ENCODE measurements around the gene OR4D9. TPM values are rescaled to one million over a fixed set of nuclear protein-coding genes. Genes with fewer than 3 reads are reported as not detected.
A peak's percentile ranks its signal among the peaks of the same experiment; 100 is the strongest.
"Not testable (repeated sequence)": the region's sequence is repeated elsewhere in the genome, so short reads cannot be mapped to it uniquely, and the experiment has no call there.

Gene OR4D9
- total RNA-seq, 1 donor from 2014 or later: not detected

DNA sequence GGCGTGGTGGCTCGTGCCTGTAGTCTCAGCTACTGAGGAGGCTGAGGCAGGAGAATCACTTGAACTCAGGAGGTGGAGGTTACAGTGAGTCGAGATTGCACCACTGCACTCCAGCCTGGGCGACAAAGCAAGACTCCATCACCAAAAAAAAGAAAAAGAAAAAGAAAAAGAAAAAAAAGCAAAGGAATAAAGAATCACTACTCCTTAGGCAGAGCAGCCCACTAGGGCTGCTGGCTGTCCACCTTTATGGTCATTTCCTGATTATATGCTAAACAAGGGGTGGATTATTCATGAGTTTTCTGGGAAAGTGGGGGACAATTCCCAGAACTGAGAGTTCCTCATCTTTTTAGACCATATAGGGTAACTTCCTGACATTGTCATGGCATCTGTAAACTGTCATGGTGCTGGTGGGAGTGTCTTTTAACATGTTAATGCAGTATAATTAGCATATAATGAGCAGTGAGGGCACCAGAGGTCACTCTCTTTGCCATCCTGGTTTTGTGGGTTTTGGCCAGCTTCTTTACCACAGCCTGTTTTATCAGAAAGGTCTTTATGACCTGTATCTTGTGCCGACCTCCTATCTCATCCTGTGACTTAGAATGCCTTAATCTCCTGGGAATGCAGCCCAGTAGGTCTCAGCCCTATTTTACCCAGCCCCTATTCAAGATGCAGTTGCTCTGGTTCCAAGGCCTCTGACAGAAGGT is 36.4 kb downstream of the OR4D9 start:
- ATAC-seq; intact Hi-C loops (cut with DNase I); DNase-seq (ENCODE audit: missing footprints): not testable (repeated sequence)

GRCh38 chr11:59548309-59548656 is 36.9 kb downstream of the OR4D9 start:
- ATAC-seq (no peak), DNase-seq (ENCODE audit: missing footprints) (no peak)
- intact Hi-C loops (cut with DNase I): no loop called here

DNA sequence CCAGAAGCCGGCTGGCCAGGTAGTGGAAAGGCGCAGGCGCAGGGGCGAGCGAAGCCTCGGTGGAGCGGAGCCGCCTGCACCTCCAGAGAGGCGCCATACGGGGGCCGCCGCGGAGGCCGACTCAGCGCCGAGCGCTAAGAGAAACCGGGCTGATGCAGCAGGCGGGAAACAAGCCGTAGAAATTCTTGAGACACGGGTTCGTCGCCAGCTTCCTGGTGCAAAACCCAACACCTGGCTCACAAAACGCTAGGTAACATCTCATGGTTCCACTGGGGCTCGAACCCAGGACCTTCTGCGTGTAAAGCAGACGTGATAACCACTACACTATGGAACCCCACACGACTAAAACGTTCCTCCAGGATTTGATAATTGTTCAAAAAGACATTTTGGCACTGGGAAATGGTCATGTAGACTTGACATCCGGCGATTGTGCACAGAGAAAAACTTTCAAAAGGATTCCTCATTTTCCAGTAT is 39.1 kb downstream of the OR4D9 start:
- DNase-seq (ENCODE audit: missing footprints): peak; percentile 76
- ATAC-seq: peak; percentile 84
- intact Hi-C loops (cut with DNase I): loop anchor here (2.0 to 10.0 kb wide), 3 partner anchors 66 to 214 kb away; partner anchors contain the start of gene PATL1

DNA sequence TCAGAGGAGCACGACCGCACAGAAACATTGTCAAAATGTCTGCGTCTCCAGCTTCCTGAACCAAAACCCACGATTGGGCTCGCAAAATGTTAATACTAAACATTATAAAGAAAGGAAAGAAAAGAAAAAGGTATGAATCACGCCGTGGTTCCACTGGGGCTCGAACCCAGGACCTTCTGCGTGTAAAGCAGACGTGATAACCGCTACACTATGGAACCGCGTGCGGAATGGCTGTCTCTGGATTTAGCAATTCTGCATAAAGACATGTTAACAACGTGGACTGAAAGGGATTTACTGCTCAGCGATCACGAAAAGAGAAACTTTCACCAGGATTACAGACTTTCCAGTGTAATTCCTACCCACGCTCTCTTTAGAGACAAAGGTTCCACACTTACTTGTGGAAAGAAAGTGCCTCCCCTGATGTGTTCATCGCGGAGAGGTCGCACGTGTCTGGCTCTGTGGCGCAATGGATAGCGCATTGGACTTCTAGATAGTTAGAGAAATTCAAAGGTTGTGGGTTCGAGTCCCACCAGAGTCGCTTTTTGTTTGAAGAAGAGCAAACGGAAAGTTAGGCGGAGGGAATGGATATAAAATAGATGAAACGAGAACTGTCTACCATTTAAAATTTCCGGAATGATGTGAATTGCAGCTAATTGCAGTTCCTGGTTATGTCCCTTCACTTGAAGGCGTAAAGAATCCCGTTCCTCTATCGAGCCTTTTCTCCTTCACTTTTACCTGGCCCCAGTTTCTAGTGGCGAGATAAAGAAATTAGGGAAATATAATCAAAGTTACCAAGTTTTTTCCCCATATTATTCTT is 39.7 kb downstream of the OR4D9 start:
- ATAC-seq (peak; percentile 78), DNase-seq (ENCODE audit: missing footprints) (peak; percentile 84)
- intact Hi-C loops (cut with DNase I): loop anchor here (1.0 to 10.0 kb wide), 4 partner anchors 9 to 214 kb away; partner anchors contain the start of gene PATL1

DNA sequence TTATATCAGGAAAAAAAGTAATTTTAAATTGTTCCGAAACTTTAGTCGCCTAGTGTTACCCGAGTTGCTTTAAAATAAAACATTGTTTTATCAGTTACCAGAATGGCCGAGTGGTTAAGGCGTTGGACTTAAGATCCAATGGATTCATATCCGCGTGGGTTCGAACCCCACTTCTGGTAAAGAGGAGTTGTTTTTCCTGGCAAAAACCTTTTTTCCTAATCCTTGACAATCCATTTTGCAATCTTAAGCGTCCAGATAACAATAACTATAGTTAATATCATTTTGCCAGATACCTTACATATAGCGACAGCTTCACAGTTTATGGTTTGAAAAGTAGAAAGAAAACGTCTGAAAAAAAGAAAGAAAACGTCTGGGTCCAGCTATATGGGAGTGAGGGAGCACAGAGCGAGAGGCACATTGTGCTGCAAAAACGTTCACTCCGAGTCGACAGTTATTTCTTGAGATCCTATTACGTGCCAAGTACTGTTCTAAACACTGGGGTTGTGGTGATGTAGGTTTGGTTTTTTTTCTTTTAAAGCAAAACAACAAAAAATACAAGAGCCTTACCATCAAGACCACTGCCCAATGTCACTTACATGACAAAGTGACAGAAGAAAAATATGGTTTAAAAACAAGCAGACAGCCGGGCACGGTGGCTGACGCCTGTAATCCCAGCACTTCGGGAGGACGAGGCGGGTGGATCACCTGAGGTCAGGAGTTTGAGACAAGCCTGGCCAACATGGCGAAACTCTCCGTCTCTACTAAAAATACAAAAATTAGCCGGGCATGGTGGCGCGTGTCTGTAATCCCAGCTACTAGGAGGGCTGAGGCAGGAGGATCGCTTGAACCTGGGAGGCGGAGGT is 40.6 kb downstream of the OR4D9 start:
- no peak for DNase-seq (ENCODE audit: missing footprints)
- intact Hi-C loops (cut with DNase I): loop anchor here (1.0 to 10.0 kb wide), 4 partner anchors 8 to 213 kb away; partner anchors contain the start of gene PATL1

DNA sequence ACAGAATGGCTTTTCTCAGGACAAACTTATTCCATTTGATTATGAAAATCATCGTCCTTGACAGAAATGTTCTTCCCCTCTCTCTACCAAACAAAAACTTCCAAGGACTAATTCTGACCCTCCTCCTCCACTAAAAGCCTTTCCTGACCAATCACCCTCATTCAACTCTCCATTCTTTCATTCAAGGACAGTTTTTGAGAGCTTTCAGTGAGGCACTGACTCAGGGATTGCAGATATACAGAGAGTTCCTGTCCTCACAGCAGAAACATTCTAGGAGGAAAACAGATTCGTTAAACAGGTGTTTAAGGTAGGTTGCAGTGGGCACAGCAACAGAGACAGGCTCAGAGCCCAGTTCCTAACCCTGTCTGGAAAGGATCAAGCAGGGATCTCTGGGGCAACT is 41.5 kb downstream of the OR4D9 start:
- ATAC-seq (no peak), DNase-seq (ENCODE audit: missing footprints) (no peak)
- intact Hi-C loops (cut with DNase I): loop anchor here (5.0 to 10.0 kb wide), 2 partner anchors 114 to 212 kb away; partner anchors contain the start of gene PATL1

More for the DNA sequence above, 40.6 kb downstream of the OR4D9 start:
- ATAC-seq: no peak

DNA sequence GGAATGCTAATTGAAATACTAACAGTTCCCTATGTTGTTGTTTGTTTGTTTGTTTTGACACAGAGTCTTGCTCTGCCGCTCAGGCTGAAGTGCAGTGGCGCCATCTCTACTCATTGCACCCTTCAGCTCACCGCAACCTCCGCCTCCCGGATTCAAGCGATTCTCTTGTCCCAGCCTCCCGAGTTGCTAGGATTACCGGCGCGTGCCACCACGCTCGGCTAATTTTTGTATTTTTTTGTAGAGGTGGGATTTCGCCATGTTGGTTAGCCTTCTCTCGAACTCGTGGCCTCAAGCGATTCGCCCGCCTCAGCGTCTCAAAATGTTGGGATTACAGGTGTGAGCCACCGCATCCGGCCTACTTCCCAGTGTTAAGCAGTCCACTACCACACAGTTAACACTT is 42.0 kb downstream of the OR4D9 start:
- DNase-seq (ENCODE audit: missing footprints) (no peak), ATAC-seq (no peak)
- intact Hi-C loops (cut with DNase I): loop anchor here (5.0 to 10.0 kb wide), 2 partner anchors 114 to 211 kb away; partner anchors contain the start of gene PATL1

DNA sequence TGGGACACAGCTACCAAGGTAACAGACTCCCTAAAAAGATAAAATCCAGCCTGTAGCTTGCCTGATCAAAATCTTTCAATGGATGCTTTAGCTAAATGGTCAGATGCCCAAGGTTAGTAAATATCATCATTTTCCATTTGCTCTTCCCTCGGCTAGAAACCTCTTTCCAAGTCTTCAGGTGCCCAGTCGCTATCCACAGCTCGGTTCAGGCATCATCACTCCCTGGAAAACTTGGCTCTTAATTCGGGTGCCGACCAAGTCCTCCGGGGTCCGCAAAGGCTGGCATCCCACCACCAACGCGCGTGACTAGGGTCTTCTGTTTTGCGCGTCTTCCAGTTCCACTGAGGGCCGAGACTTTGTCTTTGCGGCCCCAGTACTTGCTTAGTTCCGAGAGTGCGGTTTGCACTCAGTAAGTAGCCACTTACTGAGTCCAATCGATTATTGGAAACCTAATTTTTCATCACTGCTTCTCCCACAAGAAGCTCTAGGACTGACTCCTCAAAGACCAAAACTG is 44.3 kb downstream of the OR4D9 start:
- intact Hi-C loops (cut with DNase I): loop anchor here (10.0 kb wide), 1 partner anchor 209 kb away; no protein-coding TSS in a partner anchor
- DNase-seq (ENCODE audit: missing footprints): no peak
- no peak for ATAC-seq

DNA sequence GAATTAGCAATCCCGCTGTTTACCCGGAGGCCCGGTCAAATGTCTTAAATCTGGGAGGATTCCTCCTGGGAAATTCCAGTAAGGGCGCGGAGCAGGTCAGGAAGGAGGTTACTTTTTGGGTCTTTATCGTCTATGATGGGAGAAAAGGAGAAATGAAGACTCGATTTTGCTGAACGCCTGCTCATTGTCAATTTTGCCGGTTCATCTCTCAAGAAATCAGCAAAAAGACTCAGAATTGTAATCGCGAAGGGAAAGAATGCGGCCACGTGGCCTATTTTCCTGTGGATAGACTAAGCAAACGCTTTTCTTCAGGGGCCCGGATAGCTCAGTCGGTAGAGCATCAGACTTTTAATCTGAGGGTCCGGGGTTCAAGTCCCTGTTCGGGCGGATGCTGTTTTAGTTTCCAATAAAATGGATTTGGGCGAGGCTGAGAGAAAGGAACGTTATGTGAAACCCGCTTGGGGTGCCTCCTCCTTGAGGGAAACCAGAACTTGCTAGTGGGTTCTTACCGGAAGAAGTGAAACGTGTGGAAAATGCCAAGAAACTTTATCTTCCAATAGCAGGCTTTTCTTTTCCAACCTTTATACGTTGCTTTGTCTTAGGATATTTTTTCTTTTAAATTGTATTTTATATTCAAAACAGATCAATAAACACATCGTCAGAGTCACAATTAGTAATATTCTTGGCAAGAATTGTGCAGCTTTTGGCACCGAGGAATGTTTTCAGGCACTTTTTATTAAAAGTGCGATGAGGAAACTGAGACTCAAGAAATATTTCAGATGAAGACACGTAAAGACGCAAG is 45.0 kb downstream of the OR4D9 start:
- ATAC-seq (no peak), DNase-seq (ENCODE audit: missing footprints) (no peak)
- intact Hi-C loops (cut with DNase I): loop anchor here (10.0 kb wide), 1 partner anchor 208 kb away; no protein-coding TSS in a partner anchor

DNA sequence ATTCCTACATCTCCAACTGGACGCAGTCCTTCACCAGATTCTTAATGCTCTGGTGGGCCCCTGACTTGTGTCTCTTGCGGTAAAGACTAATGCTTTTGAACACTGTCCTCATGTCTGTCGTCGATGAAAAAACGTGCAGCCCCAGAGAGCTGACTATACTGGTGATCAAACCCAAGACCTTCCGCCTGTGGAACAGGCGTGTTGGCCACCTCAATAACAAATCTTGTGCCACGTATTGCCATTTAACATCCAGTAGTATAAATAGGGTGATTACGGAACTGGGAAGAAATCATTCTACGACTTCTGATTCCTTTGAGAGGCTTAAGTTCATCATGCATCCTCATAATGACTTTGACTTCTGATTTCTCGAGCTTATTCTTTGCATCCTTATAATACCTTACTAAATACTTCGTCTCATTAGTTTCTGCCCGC is 45.6 kb downstream of the OR4D9 start:
- DNase-seq (ENCODE audit: missing footprints) (no peak), ATAC-seq (no peak)
- intact Hi-C loops (cut with DNase I): loop anchor here (10.0 kb wide), 1 partner anchor 208 kb away; no protein-coding TSS in a partner anchor

DNA sequence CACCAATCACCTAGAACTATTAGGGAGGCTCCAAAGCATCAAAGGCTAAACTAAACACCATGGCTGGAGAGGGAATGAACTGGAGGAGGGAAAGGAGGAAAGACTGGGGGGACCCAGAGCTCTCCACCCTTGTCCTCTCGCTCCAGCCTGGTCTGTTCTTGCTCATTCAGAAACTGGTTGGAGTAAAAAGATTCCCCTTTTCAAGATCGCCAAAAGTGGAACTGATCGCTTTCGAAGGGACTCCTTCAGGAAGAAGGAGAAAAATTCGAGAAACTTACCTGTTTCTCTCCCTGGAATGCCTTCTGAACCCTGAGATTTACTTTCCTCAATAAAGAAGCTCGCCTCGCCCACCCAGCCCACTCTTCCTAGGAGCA is 46.9 kb downstream of the OR4D9 start:
- ATAC-seq (no peak), DNase-seq (ENCODE audit: missing footprints) (no peak)
- intact Hi-C loops (cut with DNase I): loop anchor here (10.0 kb wide), 1 partner anchor 207 kb away; no protein-coding TSS in a partner anchor

GRCh38 chr11:59559886-59560285 is 48.5 kb downstream of the OR4D9 start:
- intact Hi-C loops (cut with DNase I): loop anchor here (1.0 to 10.0 kb wide), 3 partner anchors 9 to 205 kb away; no protein-coding TSS in a partner anchor
- DNase-seq (ENCODE audit: missing footprints): no peak
- peak; percentile 9 for ATAC-seq

GRCh38 chr11:59560290-59560701 is 49.0 kb downstream of the OR4D9 start:
- DNase-seq (ENCODE audit: missing footprints) (no peak), ATAC-seq (peak; percentile 76)
- intact Hi-C loops (cut with DNase I): loop anchor here (1.0 to 5.0 kb wide), 2 partner anchors 9 to 52 kb away; no protein-coding TSS in a partner anchor

DNA sequence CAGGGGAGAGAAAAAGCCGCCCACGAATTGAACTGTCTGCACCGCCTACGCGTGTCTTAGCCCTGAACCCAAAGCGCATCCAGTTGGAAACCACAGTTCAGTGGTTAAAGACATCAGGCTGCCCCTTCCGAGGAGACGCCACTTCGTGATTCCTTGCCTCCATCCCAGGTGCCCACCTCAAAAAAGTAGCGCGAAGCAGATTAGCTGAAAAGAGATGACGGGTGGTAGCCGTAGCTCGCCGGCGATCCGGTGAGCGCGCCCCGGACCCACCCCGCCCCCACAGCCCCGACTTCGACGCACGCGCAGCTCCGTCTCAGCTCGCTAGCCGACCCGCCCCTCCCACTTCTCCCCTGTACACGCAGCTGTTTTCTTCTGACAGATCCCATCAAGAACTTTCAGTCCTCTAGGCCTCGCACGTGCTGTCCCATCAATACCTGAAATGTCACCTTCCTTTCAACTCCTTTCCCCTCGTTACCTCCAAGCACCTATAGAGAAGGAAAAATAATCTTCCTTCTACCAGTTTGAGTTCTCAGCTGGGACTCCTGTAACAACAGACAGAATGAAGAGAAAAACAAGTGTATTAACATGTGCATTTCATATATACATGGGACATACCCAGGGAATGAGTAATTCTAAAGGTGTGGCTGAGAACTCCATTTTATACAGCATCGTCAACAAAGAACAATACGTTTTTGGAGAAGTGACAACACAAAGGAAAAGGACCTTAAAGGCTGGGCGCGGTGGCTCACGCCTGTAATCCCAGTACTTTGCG is 49.5 kb downstream of the OR4D9 start:
- ATAC-seq (peak; percentile 89), DNase-seq (ENCODE audit: missing footprints) (peak; percentile 92)
- intact Hi-C loops (cut with DNase I): loop anchor here (1.0 to 5.0 kb wide), 2 partner anchors 10 to 51 kb away; no protein-coding TSS in a partner anchor

DNA sequence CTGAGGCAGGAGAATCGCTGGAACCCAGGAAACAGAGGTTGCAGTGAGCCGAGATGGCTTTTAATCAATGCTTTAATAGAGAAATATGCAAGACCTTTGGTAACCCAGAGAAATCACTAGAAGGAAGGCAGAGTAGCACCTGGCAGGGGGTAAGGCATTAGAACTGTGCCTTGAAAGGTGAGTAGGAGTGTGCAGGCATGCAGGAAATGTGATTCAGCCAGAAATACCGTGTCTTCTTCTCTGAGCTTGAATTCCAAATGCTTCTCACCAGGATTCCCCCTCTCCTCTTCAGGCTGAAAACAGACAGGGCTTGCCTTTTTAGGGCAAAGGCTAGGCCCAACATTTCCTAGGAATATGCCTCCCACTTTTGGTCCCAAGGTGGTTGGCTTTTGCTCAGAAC is 51.0 kb downstream of the OR4D9 start:
- intact Hi-C loops (cut with DNase I): loop anchor here (5.0 kb wide), 1 partner anchor 50 kb away; no protein-coding TSS in a partner anchor
- ATAC-seq: no peak
- DNase-seq (ENCODE audit: missing footprints): no peak
